Bronchial epithelial cell (primary cell): Measurements from ENCODE around the gene KRTAP10-2. TPM values are rescaled to one million over a fixed set of nuclear protein-coding genes. Genes with fewer than 3 reads are reported as not detected.

Experiments used
- DNase-seq: peaks from one replicate; pipeline ENCODE4 v3.0.0-alpha.2; 2010; ENCODE audit warnings: low read depth
- FAIRE-seq: peaks from 2 replicates; lab custom pipeline; 2011; peaks lifted over from hg19 to GRCh38; lab: Jason Lieb, UNC
- H3K27me3 ChIP-seq: 2 replicates; pipeline ENCODE4 v1.5.1; 2011; ENCODE audit warnings: low read length; ENCODE audit not compliant: control insufficient read depth, insufficient read depth
- H3K36me3 ChIP-seq: 2 replicates; pipeline ENCODE4 v1.5.1; 2011; ENCODE audit warnings: low read length; ENCODE audit not compliant: control insufficient read depth, insufficient read depth
- H3K4me3 ChIP-seq: 2 replicates; pipeline ENCODE4 v1.5.1; 2011; ENCODE audit warnings: mild to moderate bottlenecking, low read depth, low read length, control low read depth
- total RNA-seq: library from RNA; depleted of rRNA; stranded (reverse); fragments of >200 nt; gene quantifications from 2 replicates; pipeline ENCODE4 v1.2.1, GENCODE V29; 2014
- TF ChIP-seq, protein P1 (sequence below): IDR thresholded peaks from 2 replicates; pipeline ENCODE4 v1.5.1; 2011; ENCODE audit warnings: mild to moderate bottlenecking, moderate library complexity, low read length, control low read depth, inconsistent platforms; ENCODE audit not compliant: insufficient read depth, severe bottlenecking

The KRTAP10-2 gene
- total RNA-seq, 1 donor from 2014 or later = not detected

DNA sequence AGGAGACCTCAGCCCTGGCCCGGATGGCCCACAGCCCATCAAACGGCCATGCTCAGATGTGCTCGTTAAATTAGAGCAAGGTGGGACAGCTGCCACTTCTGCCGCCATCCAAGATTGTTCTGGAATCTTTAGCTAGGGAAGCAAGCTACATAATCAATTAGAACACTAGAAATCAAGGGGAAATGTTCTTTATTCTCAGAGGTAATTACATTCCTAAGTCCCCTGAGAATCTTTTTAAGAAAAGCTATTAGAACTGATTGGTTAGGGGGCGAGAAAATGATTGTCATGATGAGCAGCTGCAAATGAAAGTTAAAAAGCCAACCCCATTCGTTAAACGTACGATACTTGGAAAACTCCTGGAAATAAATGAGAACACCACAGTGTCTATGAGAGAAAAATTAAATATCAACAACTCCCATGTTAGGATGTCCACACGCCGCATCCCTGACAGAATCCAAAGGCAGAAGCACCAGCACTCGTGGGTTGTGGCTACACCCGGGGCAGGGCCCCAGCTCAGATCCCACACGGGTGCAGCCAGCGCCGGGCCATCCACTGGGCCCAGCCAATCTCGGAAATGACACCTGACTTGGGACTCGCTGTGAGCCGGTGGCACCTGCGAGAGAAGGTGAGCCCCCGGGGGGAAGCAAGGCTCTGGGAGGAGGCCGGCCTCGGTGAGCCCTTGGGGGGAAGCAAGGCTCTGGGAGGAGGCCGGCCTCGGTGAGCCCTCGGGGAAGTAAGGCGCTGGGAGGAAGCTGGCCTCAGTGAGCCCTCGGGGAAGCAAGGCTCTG is 48.9 kb downstream of the KRTAP10-2 start:
- DNase-seq (no peak), FAIRE-seq (no peak)
- Histone ChIP-seq H3K36me3 (no peaks in the 10 kb centered on the region), H3K27me3 (no peaks in the 10 kb centered on the region), H3K4me3 (no peak overlapping the region)
- TF ChIP-seq, protein P1, sequence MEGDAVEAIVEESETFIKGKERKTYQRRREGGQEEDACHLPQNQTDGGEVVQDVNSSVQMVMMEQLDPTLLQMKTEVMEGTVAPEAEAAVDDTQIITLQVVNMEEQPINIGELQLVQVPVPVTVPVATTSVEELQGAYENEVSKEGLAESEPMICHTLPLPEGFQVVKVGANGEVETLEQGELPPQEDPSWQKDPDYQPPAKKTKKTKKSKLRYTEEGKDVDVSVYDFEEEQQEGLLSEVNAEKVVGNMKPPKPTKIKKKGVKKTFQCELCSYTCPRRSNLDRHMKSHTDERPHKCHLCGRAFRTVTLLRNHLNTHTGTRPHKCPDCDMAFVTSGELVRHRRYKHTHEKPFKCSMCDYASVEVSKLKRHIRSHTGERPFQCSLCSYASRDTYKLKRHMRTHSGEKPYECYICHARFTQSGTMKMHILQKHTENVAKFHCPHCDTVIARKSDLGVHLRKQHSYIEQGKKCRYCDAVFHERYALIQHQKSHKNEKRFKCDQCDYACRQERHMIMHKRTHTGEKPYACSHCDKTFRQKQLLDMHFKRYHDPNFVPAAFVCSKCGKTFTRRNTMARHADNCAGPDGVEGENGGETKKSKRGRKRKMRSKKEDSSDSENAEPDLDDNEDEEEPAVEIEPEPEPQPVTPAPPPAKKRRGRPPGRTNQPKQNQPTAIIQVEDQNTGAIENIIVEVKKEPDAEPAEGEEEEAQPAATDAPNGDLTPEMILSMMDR = no peak

Other genes starting within 250 kb of the KRTAP10-2 start
- gene CFAP410, start 212.1 kb downstream of the KRTAP10-2 start, total RNA-seq = 5.4 and 6.1 TPM in 2 replicates
- under 0.01 TPM in 1 of 2 replicates, not detected in the other for gene TRPM2, start 197.9 kb downstream of the KRTAP10-2 start, total RNA-seq
- gene LRRC3, start 96.0 kb downstream of the KRTAP10-2 start, total RNA-seq = under 0.01 and 0.38 TPM in 2 replicates
- not detected in 2 replicates for gene KRTAP10-1, start 11.3 kb downstream of the KRTAP10-2 start, total RNA-seq
- gene KRTAP10-3, start 7.3 kb upstream of the KRTAP10-2 start, total RNA-seq = not detected in 2 replicates
- not detected in 2 replicates for gene KRTAP10-4, start 22.2 kb upstream of the KRTAP10-2 start, total RNA-seq
- not detected in 2 replicates for gene KRTAP10-5, start 29.1 kb upstream of the KRTAP10-2 start, total RNA-seq
- not detected in 2 replicates for gene KRTAP10-6, start 41.0 kb upstream of the KRTAP10-2 start, total RNA-seq
- gene KRTAP10-7, start 49.1 kb upstream of the KRTAP10-2 start, total RNA-seq = not detected in 2 replicates
- not detected in 2 replicates for gene KRTAP10-8, start 60.6 kb upstream of the KRTAP10-2 start, total RNA-seq
- gene KRTAP10-9, start 75.6 kb upstream of the KRTAP10-2 start, total RNA-seq = not detected in 2 replicates
- gene KRTAP10-10, start 85.9 kb upstream of the KRTAP10-2 start, total RNA-seq = not detected in 2 replicates
- not detected in 2 replicates for gene KRTAP10-11, start 94.9 kb upstream of the KRTAP10-2 start, total RNA-seq
- not detected in 2 replicates for gene KRTAP12-4, start 103.2 kb upstream of the KRTAP10-2 start, total RNA-seq
- not detected in 2 replicates for gene KRTAP12-3, start 106.4 kb upstream of the KRTAP10-2 start, total RNA-seq
- gene KRTAP12-2, start 115.4 kb upstream of the KRTAP10-2 start, total RNA-seq = not detected in 2 replicates
- gene KRTAP12-1, start 130.7 kb upstream of the KRTAP10-2 start, total RNA-seq = not detected in 2 replicates
- gene KRTAP10-12, start 145.7 kb upstream of the KRTAP10-2 start, total RNA-seq = not detected in 2 replicates
- gene TSPEAR, start 160.1 kb upstream of the KRTAP10-2 start, total RNA-seq = not detected in 2 replicates